ENCODE measurements around the gene LRTM2.

LRTM2 gene

DNA sequence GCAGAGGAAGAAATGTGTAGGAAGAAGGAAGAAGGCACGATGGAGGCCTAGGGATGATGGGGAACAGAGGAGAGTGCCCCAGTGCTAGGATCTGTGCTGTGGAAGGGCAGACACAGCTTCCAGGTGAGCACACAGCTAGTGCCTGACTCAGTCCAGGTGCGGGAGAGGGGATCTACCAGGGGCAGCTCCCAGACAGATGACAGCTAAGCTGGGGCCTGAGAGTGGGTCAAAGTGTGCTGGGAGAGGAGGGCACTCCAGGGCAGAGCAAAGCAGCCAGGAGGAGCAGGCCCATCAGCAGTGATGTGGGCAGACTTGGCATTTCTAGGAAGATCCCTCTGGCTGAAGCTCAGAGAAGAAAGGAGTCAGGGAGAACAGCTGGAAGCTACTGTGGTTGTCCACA, 36.7 kb downstream of the LRTM2 start:
- DNase-seq (ENCODE audit: insufficient read length, low spot score) (no peak), FAIRE-seq (no peak)
- TF ChIP-seq POLR2AphosphoS5 (IDR thresholded peaks at IDR 0.05; ENCODE audit: low read depth, low read length) (no peak), POU2F2 (IDR thresholded peaks at IDR 0.05; ENCODE audit: low read depth, low read length) (no peak), POLR2A (IDR thresholded peaks at IDR 0.05; ENCODE audit: low read depth, low read length) (no peak), SPI1 (IDR thresholded peaks at IDR 0.05; ENCODE audit: low read depth, low read length) (no peak), PAX5 (IDR thresholded peaks at IDR 0.05; ENCODE audit: insufficient read depth, low read length, severe bottlenecking) (no peak), TAF1 (IDR thresholded peaks at IDR 0.05; ENCODE audit: low read depth, low read length) (no peak)

DNA sequence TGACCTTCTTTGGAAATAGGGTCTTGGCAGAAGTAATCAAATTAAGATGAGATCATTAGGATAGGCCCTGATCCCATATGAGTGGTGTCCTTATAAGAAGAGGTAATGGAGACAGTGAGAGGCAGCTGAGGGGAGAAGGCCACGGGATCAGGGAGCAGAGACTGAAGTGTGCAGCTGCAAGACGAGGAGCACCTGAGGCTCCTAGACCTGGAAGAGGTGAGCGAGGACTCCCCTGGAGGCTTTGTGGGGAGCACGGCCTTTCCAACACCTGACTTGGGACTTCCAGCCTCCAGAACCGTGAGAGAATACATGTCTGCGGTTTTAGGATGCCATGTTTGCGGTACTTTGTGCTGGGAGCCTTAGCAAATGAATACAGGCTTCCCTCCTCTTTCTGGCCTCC, 37.5 kb downstream of the LRTM2 start:
- DNase-seq (ENCODE audit: insufficient read length, low spot score) (no peak), FAIRE-seq (no peak)
- no peak for TF ChIP-seq POLR2A (IDR thresholded peaks at IDR 0.05; ENCODE audit: low read depth, low read length)
- no peak for TF ChIP-seq SPI1 (IDR thresholded peaks at IDR 0.05; ENCODE audit: low read depth, low read length)
- no peak for TF ChIP-seq POLR2AphosphoS5 (IDR thresholded peaks at IDR 0.05; ENCODE audit: low read depth, low read length)
- TF ChIP-seq PAX5 (IDR thresholded peaks at IDR 0.05; ENCODE audit: insufficient read depth, low read length, severe bottlenecking) = no peak
- no peak for TF ChIP-seq TAF1 (IDR thresholded peaks at IDR 0.05; ENCODE audit: low read depth, low read length)

DNA sequence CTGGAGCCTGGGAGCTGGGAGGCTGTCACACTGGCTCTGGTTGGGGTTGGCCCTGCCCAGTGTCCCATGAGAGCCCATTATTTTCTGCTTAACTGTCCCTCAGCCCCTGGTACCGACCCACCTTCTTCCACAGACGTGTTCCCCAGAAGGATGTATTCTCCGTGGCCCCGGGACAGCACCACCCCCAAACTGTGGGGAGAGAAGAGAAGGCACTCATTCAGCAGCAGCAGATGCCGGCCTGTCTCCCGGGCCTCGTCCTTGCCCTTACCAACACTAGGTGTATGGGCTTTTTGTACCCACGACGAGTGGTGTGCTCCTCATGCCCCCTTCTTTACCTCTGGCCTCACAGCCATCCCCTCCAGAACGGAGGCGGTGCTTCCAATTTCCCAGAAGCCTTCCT, 38.1 kb downstream of the LRTM2 start:
- DNase-seq (ENCODE audit: insufficient read length, low spot score) (no peak), FAIRE-seq (no peak)
- TF ChIP-seq TAF1 (IDR thresholded peaks at IDR 0.05; ENCODE audit: low read depth, low read length) (no peak), POLR2A (IDR thresholded peaks at IDR 0.05; ENCODE audit: low read depth, low read length) (no peak), PAX5 (IDR thresholded peaks at IDR 0.05; ENCODE audit: insufficient read depth, low read length, severe bottlenecking) (no peak), SPI1 (IDR thresholded peaks at IDR 0.05; ENCODE audit: low read depth, low read length) (no peak), POU2F2 (IDR thresholded peaks at IDR 0.05; ENCODE audit: low read depth, low read length) (no peak), POLR2AphosphoS5 (IDR thresholded peaks at IDR 0.05; ENCODE audit: low read depth, low read length) (no peak)

DNA sequence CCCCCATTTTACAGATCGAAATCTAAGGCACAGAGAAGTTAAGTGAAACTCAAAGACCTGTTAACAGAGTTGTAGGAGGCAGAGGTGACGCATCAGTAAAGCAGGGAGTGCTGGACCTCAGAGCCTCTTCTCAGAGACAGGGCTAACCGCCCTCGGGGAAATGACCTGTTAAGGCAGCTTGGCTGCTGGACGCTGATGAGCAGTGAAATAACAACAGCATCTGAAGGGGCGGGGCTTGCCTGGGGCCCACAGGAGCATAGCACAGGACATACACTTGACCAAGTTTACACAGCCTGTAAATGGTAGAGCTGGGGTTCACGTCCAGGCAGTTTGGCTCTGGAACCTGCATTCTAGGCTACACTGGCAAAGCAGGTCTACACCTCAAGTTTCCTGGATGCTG, 39.3 kb downstream of the LRTM2 start:
- no peak for TF ChIP-seq TAF1 (IDR thresholded peaks at IDR 0.05; ENCODE audit: low read depth, low read length)
- no peak for TF ChIP-seq PAX5 (IDR thresholded peaks at IDR 0.05; ENCODE audit: insufficient read depth, low read length, severe bottlenecking)
- no peak for TF ChIP-seq POLR2AphosphoS5 (IDR thresholded peaks at IDR 0.05; ENCODE audit: low read depth, low read length)
- TF ChIP-seq SPI1 (IDR thresholded peaks at IDR 0.05; ENCODE audit: low read depth, low read length) = no peak
- TF ChIP-seq POU2F2 (IDR thresholded peaks at IDR 0.05; ENCODE audit: low read depth, low read length) = no peak
- no peak for TF ChIP-seq POLR2A (IDR thresholded peaks at IDR 0.05; ENCODE audit: low read depth, low read length)
- DNase-seq (ENCODE audit: insufficient read length, low spot score) (no peak), FAIRE-seq (no peak)

DNA sequence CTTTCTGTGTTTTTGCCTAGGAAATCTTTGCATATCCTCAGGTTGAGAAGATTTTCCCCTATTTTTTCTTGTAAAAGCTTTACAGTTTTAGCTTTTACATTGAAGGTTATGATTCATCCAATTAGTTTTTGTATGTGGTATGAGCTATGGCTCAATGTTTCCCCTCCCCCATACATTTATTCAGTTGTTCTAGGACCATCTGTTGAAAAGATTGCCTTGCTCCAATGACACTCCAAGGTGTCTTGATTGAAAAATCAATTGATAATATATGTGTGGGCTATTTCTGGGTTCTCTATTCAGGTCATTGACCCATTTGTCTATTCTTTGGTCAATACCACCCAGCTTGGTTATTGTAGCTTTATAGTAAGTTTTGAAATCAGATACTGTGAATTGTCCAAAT, 42.6 kb downstream of the LRTM2 start:
- TF ChIP-seq SPI1 (IDR thresholded peaks at IDR 0.05; ENCODE audit: low read depth, low read length) (no peak), POU2F2 (IDR thresholded peaks at IDR 0.05; ENCODE audit: low read depth, low read length) (no peak), POLR2A (IDR thresholded peaks at IDR 0.05; ENCODE audit: low read depth, low read length) (no peak), TAF1 (IDR thresholded peaks at IDR 0.05; ENCODE audit: low read depth, low read length) (no peak), POLR2AphosphoS5 (IDR thresholded peaks at IDR 0.05; ENCODE audit: low read depth, low read length) (no peak), PAX5 (IDR thresholded peaks at IDR 0.05; ENCODE audit: insufficient read depth, low read length, severe bottlenecking) (no peak)
- FAIRE-seq (no peak), DNase-seq (ENCODE audit: insufficient read length, low spot score) (no peak)

DNA sequence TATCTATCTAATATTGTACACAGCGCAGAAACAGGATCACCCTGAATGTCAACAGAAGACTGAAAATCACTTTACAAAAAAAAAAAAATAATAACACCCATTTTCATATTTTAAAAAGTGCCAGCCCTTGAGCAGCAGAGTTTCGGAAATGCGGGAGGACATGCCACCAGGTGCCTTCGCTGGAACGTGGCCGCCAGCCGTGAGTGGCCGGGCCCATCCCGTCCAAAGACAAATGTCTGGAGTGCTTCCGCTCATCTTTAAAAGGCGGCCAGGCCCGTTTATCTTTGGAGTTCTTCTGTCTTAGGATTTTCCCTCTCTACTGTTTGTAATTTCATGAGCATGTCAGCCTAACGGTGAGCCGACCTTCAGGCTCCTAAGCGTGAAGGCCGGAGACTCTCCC, 43.5 kb downstream of the LRTM2 start:
- FAIRE-seq = no peak
- no peak for DNase-seq (ENCODE audit: insufficient read length, low spot score)
- TF ChIP-seq POLR2AphosphoS5 (IDR thresholded peaks at IDR 0.05; ENCODE audit: low read depth, low read length) (no peak), POU2F2 (IDR thresholded peaks at IDR 0.05; ENCODE audit: low read depth, low read length) (no peak)

DNA sequence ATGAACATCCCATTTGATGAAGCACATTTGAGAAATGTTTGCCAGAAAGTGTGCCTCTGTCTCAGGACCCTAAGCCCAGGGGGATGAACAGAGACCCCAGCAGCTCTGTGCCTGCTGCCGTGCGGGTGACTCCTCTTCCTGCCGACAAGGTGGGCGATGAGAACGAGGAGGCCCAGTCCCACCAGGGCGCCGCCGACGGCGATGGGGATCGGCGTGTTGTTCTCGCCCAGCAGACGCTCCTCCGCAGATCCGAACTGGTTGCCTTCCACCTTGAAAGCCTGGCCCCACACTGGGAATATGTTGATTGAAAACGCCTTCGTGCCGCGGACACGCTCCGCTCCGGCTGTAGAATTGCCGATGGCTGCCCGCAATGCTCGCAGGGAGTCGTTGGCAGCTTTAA, 44.1 kb downstream of the LRTM2 start:
- FAIRE-seq (no peak), DNase-seq (ENCODE audit: insufficient read length, low spot score) (no peak)
- TF ChIP-seq PAX5 (IDR thresholded peaks at IDR 0.05; ENCODE audit: insufficient read depth, low read length, severe bottlenecking) = no peak
- TF ChIP-seq TAF1 (IDR thresholded peaks at IDR 0.05; ENCODE audit: low read depth, low read length) = no peak
- TF ChIP-seq POLR2A (IDR thresholded peaks at IDR 0.05; ENCODE audit: low read depth, low read length) = no peak
- TF ChIP-seq POU2F2 (IDR thresholded peaks at IDR 0.05; ENCODE audit: low read depth, low read length) = no peak
- no peak for TF ChIP-seq SPI1 (IDR thresholded peaks at IDR 0.05; ENCODE audit: low read depth, low read length)
- TF ChIP-seq POLR2AphosphoS5 (IDR thresholded peaks at IDR 0.05; ENCODE audit: low read depth, low read length) = no peak

DNA sequence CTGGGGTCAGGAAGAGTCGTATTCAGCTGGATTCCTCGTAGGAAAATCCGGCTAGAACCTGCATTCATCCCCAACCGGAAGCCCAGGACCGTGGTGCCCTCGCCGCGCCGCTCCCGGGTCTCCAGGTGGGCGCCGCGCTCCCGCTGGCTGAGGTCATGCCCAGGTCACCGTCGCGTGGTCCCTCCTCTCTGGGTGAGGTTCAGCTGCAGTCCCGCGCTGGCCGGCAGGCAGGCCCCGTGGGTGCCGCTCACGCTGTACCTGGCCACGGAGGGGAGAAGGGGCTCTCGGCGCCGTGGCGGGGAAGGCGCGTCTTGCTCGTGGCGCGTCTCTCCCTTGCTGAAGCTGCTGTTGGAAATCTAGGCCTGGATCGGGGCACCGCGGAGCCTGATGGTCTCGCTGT, 44.5 kb downstream of the LRTM2 start:
- no peak for TF ChIP-seq SPI1 (IDR thresholded peaks at IDR 0.05; ENCODE audit: low read depth, low read length)
- no peak for TF ChIP-seq POU2F2 (IDR thresholded peaks at IDR 0.05; ENCODE audit: low read depth, low read length)
- no peak for TF ChIP-seq POLR2AphosphoS5 (IDR thresholded peaks at IDR 0.05; ENCODE audit: low read depth, low read length)
- no peak for TF ChIP-seq TAF1 (IDR thresholded peaks at IDR 0.05; ENCODE audit: low read depth, low read length)
- TF ChIP-seq POLR2A (IDR thresholded peaks at IDR 0.05; ENCODE audit: low read depth, low read length) = no peak
- no peak for TF ChIP-seq PAX5 (IDR thresholded peaks at IDR 0.05; ENCODE audit: insufficient read depth, low read length, severe bottlenecking)
- DNase-seq (ENCODE audit: insufficient read length, low spot score) (no peak), FAIRE-seq (no peak)

DNA sequence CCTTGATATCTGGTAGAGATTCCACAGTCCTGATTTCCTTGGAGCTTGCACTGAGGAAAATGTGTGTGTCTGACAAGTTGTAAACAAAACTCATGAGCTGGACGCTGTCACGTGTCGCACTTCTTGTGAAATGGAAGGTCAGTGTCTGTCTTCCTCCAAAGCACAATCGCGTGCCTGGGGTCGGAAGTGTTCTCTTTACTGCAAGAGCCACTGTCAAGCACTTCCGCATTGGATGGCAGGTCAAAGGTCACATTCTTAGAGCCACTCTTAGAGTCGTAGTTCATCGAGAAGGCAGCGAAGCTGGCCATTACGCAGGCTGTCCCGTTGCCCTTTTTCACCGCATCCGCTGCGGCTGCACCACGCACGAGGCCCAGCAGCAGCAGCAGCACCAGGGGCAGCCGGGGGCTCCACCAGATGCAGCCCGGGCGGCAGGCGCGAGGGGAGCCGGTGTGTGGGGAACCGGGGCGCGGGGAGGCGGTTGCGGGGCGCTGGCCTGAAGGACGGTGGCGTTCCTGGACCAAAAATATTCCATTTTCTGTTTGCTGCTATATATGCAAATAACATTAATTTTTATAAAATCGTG, 45.0 kb downstream of the LRTM2 start:
- no peak for FAIRE-seq
- no peak for TF ChIP-seq POLR2A (IDR thresholded peaks at IDR 0.05; ENCODE audit: low read depth, low read length)
- no peak for TF ChIP-seq SPI1 (IDR thresholded peaks at IDR 0.05; ENCODE audit: low read depth, low read length)
- TF ChIP-seq POLR2AphosphoS5 (IDR thresholded peaks at IDR 0.05; ENCODE audit: low read depth, low read length) = no peak
- no peak for TF ChIP-seq POU2F2 (IDR thresholded peaks at IDR 0.05; ENCODE audit: low read depth, low read length)
- no peak for DNase-seq (ENCODE audit: insufficient read length, low spot score)

DNA sequence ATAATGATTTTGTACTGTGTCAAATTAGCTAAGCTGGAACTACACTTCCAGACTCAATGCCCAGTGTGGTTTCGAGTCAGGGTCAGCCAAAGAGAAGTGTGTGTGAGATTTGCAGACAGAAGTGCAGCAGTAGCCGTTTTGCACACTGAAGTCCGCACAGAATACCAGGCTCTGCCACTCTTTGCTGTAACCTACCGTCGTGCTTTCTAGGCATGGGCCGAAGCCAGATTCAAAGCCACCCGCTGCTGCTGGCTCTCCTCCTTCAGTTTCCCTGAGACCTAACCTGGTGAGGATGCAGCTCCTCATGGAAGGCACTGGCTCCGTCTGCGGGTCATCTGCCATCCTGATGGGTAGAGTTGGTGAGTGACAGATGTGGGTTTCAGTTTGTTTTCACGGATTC, 48.8 kb downstream of the LRTM2 start:
- TF ChIP-seq POU2F2 (IDR thresholded peaks at IDR 0.05; ENCODE audit: low read depth, low read length) (no peak), SPI1 (IDR thresholded peaks at IDR 0.05; ENCODE audit: low read depth, low read length) (no peak), TAF1 (IDR thresholded peaks at IDR 0.05; ENCODE audit: low read depth, low read length) (no peak), POLR2A (IDR thresholded peaks at IDR 0.05; ENCODE audit: low read depth, low read length) (no peak), POLR2AphosphoS5 (IDR thresholded peaks at IDR 0.05; ENCODE audit: low read depth, low read length) (no peak), PAX5 (IDR thresholded peaks at IDR 0.05; ENCODE audit: insufficient read depth, low read length, severe bottlenecking) (no peak)
- FAIRE-seq (no peak), DNase-seq (ENCODE audit: insufficient read length, low spot score) (no peak)
